ENCODE data around the gene DDT. TPM values are rescaled to one million over a fixed set of nuclear protein-coding genes. Genes with fewer than 3 reads are reported as not detected.

DDT gene
- total and polyA plus RNA-seq, 7 donors: 80.9 to 640 (median 144) TPM

DNA sequence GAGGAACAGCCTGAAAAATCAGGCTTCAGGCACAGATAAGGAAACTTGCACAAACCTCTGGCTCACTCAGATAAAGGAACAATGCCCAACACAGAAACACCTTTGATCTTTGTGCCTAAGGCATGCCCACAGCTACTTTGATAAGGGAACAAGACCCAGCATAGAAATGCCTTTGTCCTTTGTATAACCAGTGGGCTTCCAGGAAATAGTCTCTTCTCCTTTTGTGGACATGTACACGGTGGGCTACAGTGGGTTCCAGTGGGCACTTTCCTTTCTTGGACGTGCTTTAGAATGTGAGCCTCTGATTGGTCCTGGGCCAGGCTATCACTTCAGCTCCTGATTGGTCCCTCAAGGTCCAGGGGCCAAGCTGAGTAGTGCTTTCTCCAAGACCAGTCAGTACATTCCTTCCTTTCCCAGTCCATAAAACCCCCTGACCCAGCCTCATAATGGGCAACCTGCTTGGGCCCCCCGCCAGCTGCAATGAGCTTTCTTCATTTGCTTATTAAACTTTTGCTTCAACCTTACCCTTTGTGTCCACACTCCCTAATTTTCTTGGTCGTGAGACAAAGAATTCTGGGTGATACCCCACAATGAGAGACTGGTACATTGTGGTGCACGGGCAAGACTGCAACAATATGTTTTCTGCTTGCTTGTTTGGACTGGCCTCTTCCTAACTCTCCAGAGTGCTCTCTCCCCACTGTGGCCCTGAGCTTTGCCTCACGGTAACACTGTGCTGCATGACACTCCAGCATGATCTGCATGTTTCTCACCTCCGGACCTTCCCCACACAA is 35.2 kb upstream of the DDT start:
- Histone ChIP-seq H3K36me3 (no peaks in the 10 kb centered on the region), H3K9me3 (no peaks in the 10 kb centered on the region), H3K4me3 (no peak overlapping the region), H3K27ac (no peak overlapping the region), H3K27me3 (no peaks in the 10 kb centered on the region), H3K4me1 (peaks cover 0 to 27% (median 20%) of the 10 kb centered on the region in 4 donors)
- TF ChIP-seq POLR2AphosphoS5 (IDR thresholded peaks at IDR 0.05): no peak
- TF ChIP-seq CTCF (IDR thresholded peaks at IDR 0.05): no peak
- TF ChIP-seq EP300 (IDR thresholded peaks at IDR 0.05): no peak
- TF ChIP-seq POLR2A (IDR thresholded peaks at IDR 0.05): no peak
- no peak for DNase-seq
- intact Hi-C loops (cut with DNase I): loop anchor here (5.0 kb wide), 1 partner anchor 153 kb away; no protein-coding TSS in a partner anchor
- WGBS, 2 donors: 84 to 89% methylated on average over 7 of the region's 7 CpGs

- H3K36me3 ChIP-seq: no peaks in the 10 kb centered on the region
- intact Hi-C loops (cut with DNase I): no loop called here
- no peak for TF ChIP-seq POLR2A (IDR thresholded peaks at IDR 0.05)
- no peak for TF ChIP-seq EP300 (IDR thresholded peaks at IDR 0.05)
- no peak for TF ChIP-seq POLR2AphosphoS5 (IDR thresholded peaks at IDR 0.05)
- no peak for TF ChIP-seq CTCF (IDR thresholded peaks at IDR 0.05)
- H3K27ac ChIP-seq: no peak overlapping the region
- H3K4me3 ChIP-seq: no peak overlapping the region
- H3K27me3 ChIP-seq: no peaks in the 10 kb centered on the region
- peaks cover 0 to 27% (median 20%) of the 10 kb centered on the region in 4 donors for H3K4me1 ChIP-seq
- H3K9me3 ChIP-seq: no peaks in the 10 kb centered on the region
- WGBS, 2 donors: 78 to 85% methylated on average over 6 of the region's 6 CpGs
- no peak for DNase-seq
Measured at GRCh38 chr22:24008381-24009226, 34.4 kb upstream of the DDT start.

DNA sequence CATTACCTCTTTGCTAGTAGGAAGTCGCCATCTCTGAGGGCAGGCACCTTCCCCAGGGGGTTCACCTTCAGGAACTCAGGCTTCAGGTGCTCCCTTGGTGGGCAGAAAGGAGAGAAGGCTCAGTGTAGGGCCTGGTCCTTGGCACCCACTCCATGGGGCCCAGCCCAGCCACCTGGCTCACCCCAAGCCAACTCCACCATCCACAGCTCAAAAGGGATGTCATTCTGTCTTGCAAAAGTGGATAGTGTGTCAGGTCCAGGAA is 33.7 kb upstream of the DDT start:
- DNase-seq: peak; percentile 69
- no peaks in the 10 kb centered on the region for H3K27me3 ChIP-seq
- H3K9me3 ChIP-seq: no peaks in the 10 kb centered on the region
- 89 to 90% methylated on average over 1 of the region's 1 CpG for WGBS, 2 donors
- H3K4me1 ChIP-seq: peaks cover 0 to 23% (median 16%) of the 10 kb centered on the region in 4 donors
- H3K36me3 ChIP-seq: no peaks in the 10 kb centered on the region
- no peak for TF ChIP-seq EP300 (IDR thresholded peaks at IDR 0.05)
- TF ChIP-seq POLR2AphosphoS5 (IDR thresholded peaks at IDR 0.05): no peak
- TF ChIP-seq POLR2A (IDR thresholded peaks at IDR 0.05): no peak
- no peak for TF ChIP-seq CTCF (IDR thresholded peaks at IDR 0.05)
- H3K4me3 ChIP-seq: no peak overlapping the region
- intact Hi-C loops (cut with DNase I): no loop called here
- H3K27ac ChIP-seq: no peak overlapping the region

GRCh38 chr22:24007253-24008021 is 33.2 kb upstream of the DDT start:
- WGBS, 2 donors: 83 to 87% methylated on average over 8 of the region's 8 CpGs
- intact Hi-C loops (cut with DNase I): no loop called here
- peaks cover 0 to 18% (median 11%) of the 10 kb centered on the region in 4 donors for H3K4me1 ChIP-seq
- H3K27me3 ChIP-seq: no peaks in the 10 kb centered on the region
- H3K27ac ChIP-seq: no peak overlapping the region
- H3K9me3 ChIP-seq: no peaks in the 10 kb centered on the region
- H3K36me3 ChIP-seq: no peaks in the 10 kb centered on the region
- no peak overlapping the region for H3K4me3 ChIP-seq
- DNase-seq: no peak
- TF ChIP-seq CTCF (IDR thresholded peaks at IDR 0.05) (no peak), POLR2AphosphoS5 (IDR thresholded peaks at IDR 0.05) (no peak), EP300 (IDR thresholded peaks at IDR 0.05) (no peak), POLR2A (IDR thresholded peaks at IDR 0.05) (no peak)
